ENCODE data around the gene CLDND2.

CLDND2 gene

GRCh38 chr19:51367255-51367564 is 1.6 kb downstream of the CLDND2 start:
- H3K4me3 ChIP-seq (ENCODE audit: low read length in 2 of 2) = peak overlapping the region; percentile 82 to 97
- no peaks in the 10 kb centered on the region for H3K27me3 ChIP-seq (ENCODE audit: control insufficient read depth in 2 of 2, insufficient read depth in 2 of 2, low read length in 2 of 2)
- no peaks in the 10 kb centered on the region for H3K9me3 ChIP-seq (ENCODE audit: control insufficient read depth in 2 of 2, low read length in 2 of 2)
- peak overlapping the region; percentile 93 to 98 for H3K27ac ChIP-seq (ENCODE audit: low read depth in 2 of 2, low read length in 2 of 2)
- H3K9ac ChIP-seq (ENCODE audit: low read depth in 1 of 2, low read length in 2 of 2) = peak overlapping the region; percentile 88 to 90
- H3K4me1 ChIP-seq (ENCODE audit: control insufficient read depth in 2 of 2, insufficient read depth in 2 of 2, low read length in 2 of 2) = peaks cover 18 to 24% of the 10 kb centered on the region in 2 donors
- H3K36me3 ChIP-seq (ENCODE audit: control insufficient read depth in 2 of 2, insufficient read depth in 2 of 2, low read length in 2 of 2) = no peaks in the 10 kb centered on the region

DNA sequence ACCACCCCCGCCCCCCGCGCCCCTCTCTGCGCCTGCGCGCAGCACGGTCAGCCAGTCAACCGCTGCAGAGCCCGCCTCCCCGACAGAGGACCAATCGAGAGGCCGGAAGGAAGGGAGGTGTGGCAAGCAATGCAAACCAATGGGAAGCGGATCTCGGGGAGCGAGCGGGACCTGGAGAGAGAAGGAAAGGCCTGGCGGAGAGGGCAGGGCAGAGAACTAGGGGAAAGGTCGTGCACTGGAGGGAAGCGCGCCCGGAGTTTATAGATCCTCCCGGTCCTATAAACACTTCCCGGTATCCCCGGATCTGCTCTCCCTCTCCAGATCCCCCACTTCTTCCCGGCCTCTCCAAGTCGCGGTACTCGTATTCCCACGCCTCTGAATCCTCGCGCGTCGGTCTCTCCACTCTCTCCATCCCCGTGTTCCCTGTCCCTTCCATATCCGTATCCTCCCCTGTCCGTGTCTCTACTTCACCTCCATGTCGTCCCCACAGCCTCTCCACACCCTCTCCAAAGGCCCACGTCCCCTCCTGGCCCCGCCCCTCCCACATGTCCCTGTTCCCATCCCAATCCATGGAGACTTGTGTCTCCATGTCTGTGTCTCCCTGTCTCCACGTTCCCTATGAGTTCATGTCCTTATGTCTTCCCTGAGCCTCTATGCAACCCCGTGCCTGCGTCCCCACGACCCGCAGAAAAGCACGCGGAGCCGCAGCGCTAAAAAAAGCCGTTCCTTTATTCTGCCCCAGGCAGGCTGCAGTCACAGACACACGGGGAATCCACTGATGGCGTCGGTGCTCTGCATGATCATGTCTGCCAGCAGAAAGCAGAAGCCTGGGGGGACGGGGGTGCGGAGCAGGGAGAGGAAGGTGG is 2.2 kb downstream of the CLDND2 start:
- H3K4me1 ChIP-seq (ENCODE audit: control insufficient read depth in 2 of 2, insufficient read depth in 2 of 2, low read length in 2 of 2) = peaks cover 18 to 24% of the 10 kb centered on the region in 2 donors
- H3K27ac ChIP-seq (ENCODE audit: low read depth in 2 of 2, low read length in 2 of 2) = peak overlapping the region; percentile 93 to 98
- H3K9me3 ChIP-seq (ENCODE audit: control insufficient read depth in 2 of 2, low read length in 2 of 2) = no peaks in the 10 kb centered on the region
- H3K27me3 ChIP-seq (ENCODE audit: control insufficient read depth in 2 of 2, insufficient read depth in 2 of 2, low read length in 2 of 2) = no peaks in the 10 kb centered on the region
- H3K36me3 ChIP-seq (ENCODE audit: control insufficient read depth in 2 of 2, insufficient read depth in 2 of 2, low read length in 2 of 2) = no peaks in the 10 kb centered on the region
- peak overlapping the region; percentile 88 to 98 for H3K9ac ChIP-seq (ENCODE audit: low read depth in 1 of 2, low read length in 2 of 2)
- H3K4me3 ChIP-seq (ENCODE audit: low read length in 2 of 2) = peak overlapping the region; percentile 82 to 97

GRCh38 chr19:51365965-51366388 is 2.8 kb downstream of the CLDND2 start, which contains the start of gene ETFB:
ETFB (minus strand) TSS chr19:51366388; CDS start chr19:51366326, 62 bp downstream.
- H3K4me1 ChIP-seq (ENCODE audit: control insufficient read depth in 2 of 2, insufficient read depth in 2 of 2, low read length in 2 of 2) = peaks cover 18 to 24% of the 10 kb centered on the region in 2 donors
- H3K36me3 ChIP-seq (ENCODE audit: control insufficient read depth in 2 of 2, insufficient read depth in 2 of 2, low read length in 2 of 2) = no peaks in the 10 kb centered on the region
- H3K4me3 ChIP-seq (ENCODE audit: low read length in 2 of 2) = peak within 1 kb of the TSS; percentile 82 to 97
- no peaks in the 10 kb centered on the region for H3K27me3 ChIP-seq (ENCODE audit: control insufficient read depth in 2 of 2, insufficient read depth in 2 of 2, low read length in 2 of 2)
- H3K27ac ChIP-seq (ENCODE audit: low read depth in 2 of 2, low read length in 2 of 2) = peak within 1 kb of the TSS; percentile 93 to 98
- H3K9me3 ChIP-seq (ENCODE audit: control insufficient read depth in 2 of 2, low read length in 2 of 2) = no peaks in the 10 kb centered on the region
- peak within 1 kb of the TSS; percentile 93 to 98 for H3K9ac ChIP-seq (ENCODE audit: low read depth in 1 of 2, low read length in 2 of 2)

GRCh38 chr19:51365211-51365964 is 3.4 kb downstream of the CLDND2 start:
- Histone ChIP-seq H3K27me3 (ENCODE audit: control insufficient read depth in 2 of 2, insufficient read depth in 2 of 2, low read length in 2 of 2) (no peaks in the 10 kb centered on the region), H3K4me3 (ENCODE audit: low read length in 2 of 2) (peak overlapping the region; percentile 82 to 97), H3K36me3 (ENCODE audit: control insufficient read depth in 2 of 2, insufficient read depth in 2 of 2, low read length in 2 of 2) (no peaks in the 10 kb centered on the region), H3K4me1 (ENCODE audit: control insufficient read depth in 2 of 2, insufficient read depth in 2 of 2, low read length in 2 of 2) (peaks cover 18 to 24% of the 10 kb centered on the region in 2 donors), H3K9ac (ENCODE audit: low read depth in 1 of 2, low read length in 2 of 2) (peak overlapping the region; percentile 93 to 98), H3K27ac (ENCODE audit: low read depth in 2 of 2, low read length in 2 of 2) (peak overlapping the region; percentile 87 to 98), H3K9me3 (ENCODE audit: control insufficient read depth in 2 of 2, low read length in 2 of 2) (no peaks in the 10 kb centered on the region)

GRCh38 chr19:51364200-51365106 is 4.3 kb downstream of the CLDND2 start:
- Histone ChIP-seq H3K9ac (ENCODE audit: low read depth in 1 of 2, low read length in 2 of 2) (no peak overlapping the region), H3K4me1 (ENCODE audit: control insufficient read depth in 2 of 2, insufficient read depth in 2 of 2, low read length in 2 of 2) (peaks cover 18 to 24% of the 10 kb centered on the region in 2 donors), H3K4me3 (ENCODE audit: low read length in 2 of 2) (no peak overlapping the region), H3K27ac (ENCODE audit: low read depth in 2 of 2, low read length in 2 of 2) (no peak overlapping the region), H3K36me3 (ENCODE audit: control insufficient read depth in 2 of 2, insufficient read depth in 2 of 2, low read length in 2 of 2) (no peaks in the 10 kb centered on the region), H3K27me3 (ENCODE audit: control insufficient read depth in 2 of 2, insufficient read depth in 2 of 2, low read length in 2 of 2) (no peaks in the 10 kb centered on the region), H3K9me3 (ENCODE audit: control insufficient read depth in 2 of 2, low read length in 2 of 2) (no peaks in the 10 kb centered on the region)

DNA sequence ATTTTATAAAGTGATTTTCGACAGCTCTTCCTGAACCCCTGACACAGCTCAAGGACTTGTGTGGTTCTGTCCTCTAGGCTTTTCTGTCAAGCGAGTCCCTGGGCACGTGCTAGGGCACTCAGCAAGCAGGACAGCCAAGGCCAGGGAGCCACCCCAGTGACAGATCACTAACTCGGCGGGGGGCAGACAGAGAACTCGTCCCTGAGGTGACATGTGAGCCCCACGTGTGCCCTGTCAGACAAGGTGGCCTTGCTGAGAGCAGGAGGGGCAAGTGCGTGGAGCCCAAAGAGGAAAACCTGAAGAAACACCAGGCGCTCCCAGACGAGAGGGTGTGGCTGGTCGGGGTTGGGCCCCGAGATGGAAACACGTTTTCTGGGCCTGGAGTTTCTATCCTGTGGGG is 7.6 kb downstream of the CLDND2 start:
- Histone ChIP-seq H3K36me3 (ENCODE audit: control insufficient read depth in 2 of 2, insufficient read depth in 2 of 2, low read length in 2 of 2) (no peaks in the 10 kb centered on the region), H3K27ac (ENCODE audit: low read depth in 2 of 2, low read length in 2 of 2) (no peak overlapping the region), H3K4me3 (ENCODE audit: low read length in 2 of 2) (no peak overlapping the region)

DNA sequence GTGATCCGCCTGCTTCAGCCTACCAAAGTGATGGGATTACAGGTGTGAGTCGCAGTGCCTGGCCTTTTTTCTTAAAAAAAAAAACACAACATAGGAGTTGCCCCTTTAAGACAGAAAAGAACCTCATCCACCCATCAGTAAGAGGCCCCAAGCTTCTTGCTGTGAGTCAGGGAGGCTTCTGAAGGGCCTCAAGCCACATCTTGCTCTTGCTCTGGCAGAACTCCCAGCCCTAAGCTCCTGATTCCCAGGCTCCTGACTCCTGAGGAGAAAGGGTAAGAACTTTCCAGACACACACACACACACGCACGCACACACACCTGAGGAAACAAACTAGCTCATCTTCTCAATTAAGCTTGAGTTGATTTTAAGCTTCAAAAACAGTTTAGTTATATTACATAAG is 9.5 kb downstream of the CLDND2 start:
- no peak overlapping the region for H3K4me3 ChIP-seq (ENCODE audit: low read length in 2 of 2)
- H3K27me3 ChIP-seq (ENCODE audit: control insufficient read depth in 2 of 2, insufficient read depth in 2 of 2, low read length in 2 of 2) = no peaks in the 10 kb centered on the region
- H3K27ac ChIP-seq (ENCODE audit: low read depth in 2 of 2, low read length in 2 of 2) = no peak overlapping the region
- peaks cover 0 to 1% of the 10 kb centered on the region in 2 donors for H3K36me3 ChIP-seq (ENCODE audit: control insufficient read depth in 2 of 2, insufficient read depth in 2 of 2, low read length in 2 of 2)
- no peak overlapping the region for H3K9ac ChIP-seq (ENCODE audit: low read depth in 1 of 2, low read length in 2 of 2)
- H3K4me1 ChIP-seq (ENCODE audit: control insufficient read depth in 2 of 2, insufficient read depth in 2 of 2, low read length in 2 of 2) = peaks cover 7 to 9% of the 10 kb centered on the region in 2 donors
- H3K9me3 ChIP-seq (ENCODE audit: control insufficient read depth in 2 of 2, low read length in 2 of 2) = no peaks in the 10 kb centered on the region

More for the DNA sequence above, 7.6 kb downstream of the CLDND2 start:
- Histone ChIP-seq H3K4me1 (ENCODE audit: control insufficient read depth in 2 of 2, insufficient read depth in 2 of 2, low read length in 2 of 2) (peaks cover 13 to 18% of the 10 kb centered on the region in 2 donors), H3K27me3 (ENCODE audit: control insufficient read depth in 2 of 2, insufficient read depth in 2 of 2, low read length in 2 of 2) (no peaks in the 10 kb centered on the region), H3K9ac (ENCODE audit: low read depth in 1 of 2, low read length in 2 of 2) (no peak overlapping the region), H3K9me3 (ENCODE audit: control insufficient read depth in 2 of 2, low read length in 2 of 2) (no peaks in the 10 kb centered on the region)

GRCh38 chr19:51357952-51358351 is 10.9 kb downstream of the CLDND2 start:
- Histone ChIP-seq H3K9ac (ENCODE audit: low read depth in 1 of 2, low read length in 2 of 2) (no peak overlapping the region), H3K27ac (ENCODE audit: low read depth in 2 of 2, low read length in 2 of 2) (no peak overlapping the region), H3K4me3 (ENCODE audit: low read length in 2 of 2) (no peak overlapping the region), H3K9me3 (ENCODE audit: control insufficient read depth in 2 of 2, low read length in 2 of 2) (no peaks in the 10 kb centered on the region), H3K4me1 (ENCODE audit: control insufficient read depth in 2 of 2, insufficient read depth in 2 of 2, low read length in 2 of 2) (peaks cover 5 to 6% of the 10 kb centered on the region in 2 donors), H3K27me3 (ENCODE audit: control insufficient read depth in 2 of 2, insufficient read depth in 2 of 2, low read length in 2 of 2) (no peaks in the 10 kb centered on the region), H3K36me3 (ENCODE audit: control insufficient read depth in 2 of 2, insufficient read depth in 2 of 2, low read length in 2 of 2) (peaks cover 2 to 7% of the 10 kb centered on the region in 2 donors)

GRCh38 chr19:51356159-51356801 is 12.5 kb downstream of the CLDND2 start:
- Histone ChIP-seq H3K27me3 (ENCODE audit: control insufficient read depth in 2 of 2, insufficient read depth in 2 of 2, low read length in 2 of 2) (no peaks in the 10 kb centered on the region), H3K4me1 (ENCODE audit: control insufficient read depth in 2 of 2, insufficient read depth in 2 of 2, low read length in 2 of 2) (no peaks in the 10 kb centered on the region), H3K4me3 (ENCODE audit: low read length in 2 of 2) (no peak overlapping the region), H3K9ac (ENCODE audit: low read depth in 1 of 2, low read length in 2 of 2) (no peak overlapping the region), H3K9me3 (ENCODE audit: control insufficient read depth in 2 of 2, low read length in 2 of 2) (no peaks in the 10 kb centered on the region), H3K27ac (ENCODE audit: low read depth in 2 of 2, low read length in 2 of 2) (no peak overlapping the region), H3K36me3 (ENCODE audit: control insufficient read depth in 2 of 2, insufficient read depth in 2 of 2, low read length in 2 of 2) (peaks cover 5 to 16% of the 10 kb centered on the region in 2 donors)
